Measurements from ENCODE around the gene TTC13.

Gene TTC13

GRCh38 chr1:230906226-230906625 lies 72.4 kb downstream of the TTC13 start:
- DNase-seq (ENCODE audit: low read depth in 2 of 2), result no peak

- DNase-seq (ENCODE audit: low read depth in 2 of 2), result no peak
Observed at GRCh38 chr1:230905733-230906132, 72.9 kb downstream of the TTC13 start.

- DNase-seq (ENCODE audit: low read depth in 2 of 2), result no peak
Observed at GRCh38 chr1:230902349-230902923, 76.2 kb downstream of the TTC13 start.

GRCh38 chr1:230901671-230902070 lies 77.0 kb downstream of the TTC13 start:
- DNase-seq (ENCODE audit: low read depth in 2 of 2), result no peak

GRCh38 chr1:230900984-230901383 lies 77.7 kb downstream of the TTC13 start:
- DNase-seq (ENCODE audit: low read depth in 2 of 2), result no peak

GRCh38 chr1:230899841-230900251 lies 78.8 kb downstream of the TTC13 start:
- DNase-seq (ENCODE audit: low read depth in 2 of 2), result no peak

GRCh38 chr1:230898748-230899147 lies 79.9 kb downstream of the TTC13 start:
- no peak for DNase-seq (ENCODE audit: low read depth in 2 of 2)

GRCh38 chr1:230898144-230898543 lies 80.5 kb downstream of the TTC13 start:
- DNase-seq (ENCODE audit: low read depth in 2 of 2), result no peak

GRCh38 chr1:230896779-230897178 lies 81.9 kb downstream of the TTC13 start:
- no peak for DNase-seq (ENCODE audit: low read depth in 2 of 2)

- DNase-seq (ENCODE audit: low read depth in 2 of 2), result no peak
Observed at GRCh38 chr1:230895452-230895851, 83.2 kb downstream of the TTC13 start.

GRCh38 chr1:230894664-230895063 lies 84.0 kb downstream of the TTC13 start:
- DNase-seq (ENCODE audit: low read depth in 2 of 2), result no peak

- DNase-seq (ENCODE audit: low read depth in 2 of 2), result no peak
Observed at GRCh38 chr1:230894032-230894431, 84.6 kb downstream of the TTC13 start.

- DNase-seq (ENCODE audit: low read depth in 2 of 2), result no peak
Observed at GRCh38 chr1:230892018-230892491, 86.6 kb downstream of the TTC13 start.

GRCh38 chr1:230891413-230891812 lies 87.2 kb downstream of the TTC13 start:
- no peak for DNase-seq (ENCODE audit: low read depth in 2 of 2)

GRCh38 chr1:230884646-230885045 lies 94.0 kb downstream of the TTC13 start:
- DNase-seq (ENCODE audit: low read depth in 2 of 2), result no peak

GRCh38 chr1:230883967-230884366 lies 94.7 kb downstream of the TTC13 start:
- DNase-seq (ENCODE audit: low read depth in 2 of 2), result no peak

GRCh38 chr1:230879778-230880177 lies 98.9 kb downstream of the TTC13 start:
- no peak for DNase-seq (ENCODE audit: low read depth in 2 of 2)

GRCh38 chr1:230878591-230878990 lies 100.1 kb downstream of the TTC13 start:
- DNase-seq (ENCODE audit: low read depth in 2 of 2), result no peak

GRCh38 chr1:230877924-230878590 lies 100.6 kb downstream of the TTC13 start:
- no peak for DNase-seq (ENCODE audit: low read depth in 2 of 2)

GRCh38 chr1:230877146-230877923 lies 101.3 kb downstream of the TTC13 start:
- DNase-seq (ENCODE audit: low read depth in 2 of 2), result no peak

GRCh38 chr1:230876660-230877059 lies 102.0 kb downstream of the TTC13 start:
- no peak for DNase-seq (ENCODE audit: low read depth in 2 of 2)

GRCh38 chr1:230875370-230875769 lies 103.3 kb downstream of the TTC13 start:
- DNase-seq (ENCODE audit: low read depth in 2 of 2), result no peak

- DNase-seq (ENCODE audit: low read depth in 2 of 2), result no peak
Observed at GRCh38 chr1:230870916-230871315, 107.7 kb downstream of the TTC13 start.

All from stimulated activated CD4-positive, alpha-beta T cell treated with anti-CD3 and anti-CD28 coated beads, Interleukin-1b, Interleukin-23, amount 100 ng/mL, for 1 hour (primary cell).